ENCODE data around the gene ANKRD45. TPM values are rescaled to one million over a fixed set of nuclear protein-coding genes. Genes with fewer than 3 reads are reported as not detected.
"Not testable (repeated sequence)": the region's sequence is repeated elsewhere in the genome, so short reads cannot be mapped to it uniquely, and the experiment has no call there.

The ANKRD45 gene
- total and polyA plus RNA-seq, 2 donors, result 0.32 to 0.63 TPM

DNA sequence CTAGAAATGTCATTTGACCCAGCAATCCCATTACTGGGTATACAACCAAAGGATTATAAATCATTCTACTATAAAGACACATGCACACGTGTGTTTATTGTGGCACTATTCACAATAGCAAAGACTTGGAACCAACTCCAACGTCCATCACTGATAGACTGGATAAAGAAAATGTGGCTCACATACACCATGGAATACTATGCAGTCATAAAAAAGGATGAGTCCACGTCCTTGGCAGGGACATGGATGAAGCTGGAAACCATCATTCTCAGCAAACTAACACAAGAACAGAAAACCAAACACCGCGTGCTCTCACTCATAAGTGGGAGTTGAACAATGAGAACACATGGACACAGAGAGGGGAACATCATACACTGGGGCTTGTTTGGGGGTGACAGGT is 10.5 kb upstream of the ANKRD45 start:
- DNase-seq (ENCODE audit: extremely low spot score); H3K27ac ChIP-seq (ENCODE audit: low read depth); H3K4me3 ChIP-seq (ENCODE audit: low read depth, low read length); H3K36me3 ChIP-seq (ENCODE audit: insufficient read depth); H3K4me1 ChIP-seq (ENCODE audit: insufficient read depth): not testable (repeated sequence)
- 88% methylated on average over 5 of the region's 5 CpGs for WGBS

DNA sequence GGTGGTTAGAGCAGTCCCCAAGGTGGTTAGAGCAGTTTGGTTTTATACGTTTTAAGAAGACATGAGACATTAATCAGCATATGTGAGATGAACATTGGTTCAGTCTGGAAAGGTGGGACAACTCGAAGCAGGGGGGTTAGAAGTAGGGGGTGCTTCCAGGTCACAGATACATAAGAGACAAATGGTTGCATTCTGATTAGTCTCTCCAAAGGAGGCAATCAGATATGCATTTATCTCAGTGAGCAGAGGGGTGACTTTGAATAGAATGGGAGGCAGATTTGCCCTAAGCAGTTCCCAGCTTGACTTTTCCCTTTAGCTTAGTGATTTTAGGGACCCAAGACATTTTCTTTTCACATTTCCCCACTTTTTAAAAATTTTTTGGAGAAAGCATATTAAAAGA is 4.8 kb upstream of the ANKRD45 start:
- H3K36me3 ChIP-seq (ENCODE audit: insufficient read depth); DNase-seq (ENCODE audit: extremely low spot score); H3K27ac ChIP-seq (ENCODE audit: low read depth); H3K4me3 ChIP-seq (ENCODE audit: low read depth, low read length); H3K4me1 ChIP-seq (ENCODE audit: insufficient read depth): not testable (repeated sequence)
- WGBS, result 73% methylated on average over 2 of the region's 2 CpGs

- WGBS, result 91% methylated on average over 3 of the region's 3 CpGs
- no peaks in the 10 kb centered on the region for H3K4me1 ChIP-seq (ENCODE audit: insufficient read depth)
- no peak for DNase-seq (ENCODE audit: extremely low spot score)
- H3K27ac ChIP-seq (ENCODE audit: low read depth), result no peak overlapping the region
- H3K4me3 ChIP-seq (ENCODE audit: low read depth, low read length), result no peak overlapping the region
- no peaks in the 10 kb centered on the region for H3K36me3 ChIP-seq (ENCODE audit: insufficient read depth)
Observed at GRCh38 chr1:173666646-173667045, 3.0 kb downstream of the ANKRD45 start.

DNA sequence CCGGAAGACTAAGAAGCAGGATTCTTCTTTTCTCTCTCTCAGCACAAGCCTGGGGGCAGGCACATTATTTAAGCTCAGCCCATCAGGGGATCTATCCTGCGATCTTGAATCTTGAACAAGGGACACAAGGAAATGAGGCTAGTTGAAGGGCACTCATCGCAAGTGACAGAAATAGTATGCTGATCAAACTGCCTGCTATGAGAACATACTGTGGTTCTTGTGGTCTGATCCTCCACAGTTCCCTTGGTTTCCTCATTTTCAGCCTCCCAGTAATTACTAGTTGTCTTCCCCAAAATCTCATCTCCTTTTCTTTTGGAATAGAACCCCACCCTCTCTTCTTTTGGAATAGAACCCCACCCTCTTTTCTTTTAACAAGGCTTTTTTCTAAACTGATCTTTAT is 6.5 kb downstream of the ANKRD45 start:
- WGBS, result 85% methylated on average over 3 of the region's 3 CpGs
- no peak overlapping the region for H3K4me3 ChIP-seq (ENCODE audit: low read depth, low read length)
- H3K4me1 ChIP-seq (ENCODE audit: insufficient read depth), result no peaks in the 10 kb centered on the region
- H3K27ac ChIP-seq (ENCODE audit: low read depth), result no peak overlapping the region
- no peak for DNase-seq (ENCODE audit: extremely low spot score)
- H3K36me3 ChIP-seq (ENCODE audit: insufficient read depth), result no peaks in the 10 kb centered on the region

DNA sequence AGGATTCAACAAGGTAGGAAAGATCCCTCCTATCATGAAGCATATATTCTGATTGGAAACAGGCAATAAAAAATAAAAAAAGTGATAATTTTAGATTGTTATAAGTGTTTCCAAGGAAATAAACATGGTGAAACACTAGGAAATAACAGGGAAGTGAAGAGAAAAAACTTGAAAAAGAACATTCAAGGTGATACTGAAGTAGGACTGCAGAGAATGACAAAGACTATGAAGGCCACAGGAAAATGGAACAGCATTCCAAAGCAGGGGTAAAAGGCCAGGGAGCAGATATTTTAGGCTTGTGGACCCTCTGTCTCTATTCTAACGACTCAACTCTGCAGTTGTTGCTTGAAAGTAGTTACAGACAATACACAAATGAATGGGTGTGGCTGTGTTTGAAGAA is 7.9 kb downstream of the ANKRD45 start:
- H3K4me3 ChIP-seq (ENCODE audit: low read depth, low read length), result no peak overlapping the region
- no peak overlapping the region for H3K27ac ChIP-seq (ENCODE audit: low read depth)
- no peak for DNase-seq (ENCODE audit: extremely low spot score)
- H3K36me3 ChIP-seq (ENCODE audit: insufficient read depth), result no peaks in the 10 kb centered on the region
- WGBS, result 38% methylated on average over 1 of the region's 1 CpG
- H3K4me1 ChIP-seq (ENCODE audit: insufficient read depth), result no peaks in the 10 kb centered on the region

- no peak overlapping the region for H3K27ac ChIP-seq (ENCODE audit: low read depth)
- H3K4me1 ChIP-seq (ENCODE audit: insufficient read depth), result no peaks in the 10 kb centered on the region
- 74% methylated on average over 1 of the region's 1 CpG for WGBS
- H3K4me3 ChIP-seq (ENCODE audit: low read depth, low read length), result no peak overlapping the region
- DNase-seq (ENCODE audit: extremely low spot score), result no peak
- no peaks in the 10 kb centered on the region for H3K36me3 ChIP-seq (ENCODE audit: insufficient read depth)
Observed at GRCh38 chr1:173661271-173661670, 8.4 kb downstream of the ANKRD45 start.

- H3K36me3 ChIP-seq (ENCODE audit: insufficient read depth), result no peaks in the 10 kb centered on the region
- no peaks in the 10 kb centered on the region for H3K4me1 ChIP-seq (ENCODE audit: insufficient read depth)
- H3K4me3 ChIP-seq (ENCODE audit: low read depth, low read length), result no peak overlapping the region
- 81% methylated on average over 2 of the region's 2 CpGs for WGBS
- DNase-seq (ENCODE audit: extremely low spot score), result no peak
- no peak overlapping the region for H3K27ac ChIP-seq (ENCODE audit: low read depth)
Observed at GRCh38 chr1:173660306-173660705, 9.3 kb downstream of the ANKRD45 start.

DNA sequence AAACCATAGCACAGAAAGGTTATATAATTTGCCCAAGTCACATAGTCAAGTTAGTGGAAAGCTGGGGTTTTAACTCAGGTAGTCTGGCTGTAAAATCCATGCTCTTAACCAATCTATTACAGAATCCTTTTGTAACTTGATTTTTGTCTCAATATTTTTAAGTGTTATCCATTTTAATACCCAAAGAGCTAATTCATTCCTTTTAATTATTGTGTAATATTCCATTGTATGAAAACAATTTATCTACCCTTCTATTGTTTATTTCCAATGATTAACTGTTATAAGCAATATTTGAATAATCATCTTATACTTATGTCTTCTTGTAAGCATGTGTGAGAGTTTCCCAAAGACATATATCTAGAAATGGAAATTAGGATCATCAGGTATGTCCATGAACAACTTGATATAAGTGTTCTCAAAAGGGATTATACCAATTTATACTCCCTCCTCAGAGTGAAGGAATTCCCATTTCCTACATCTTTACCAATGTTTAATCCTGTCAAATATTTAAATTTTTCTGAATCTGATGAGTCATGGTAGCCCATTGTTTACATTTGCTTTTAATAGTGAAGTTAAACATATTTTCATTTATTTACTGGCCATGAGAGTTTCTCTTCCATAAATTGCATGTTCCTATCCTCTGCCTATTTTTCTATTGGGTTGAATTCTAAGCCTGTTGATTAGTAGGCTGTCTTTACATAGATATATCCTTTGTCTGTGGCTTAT is 20.6 kb downstream of the ANKRD45 start:
- no peaks in the 10 kb centered on the region for H3K4me1 ChIP-seq (ENCODE audit: insufficient read depth)
- no peak overlapping the region for H3K4me3 ChIP-seq (ENCODE audit: low read depth, low read length)
- DNase-seq (ENCODE audit: extremely low spot score), result no peak
- H3K36me3 ChIP-seq (ENCODE audit: insufficient read depth), result no peaks in the 10 kb centered on the region
- no peak overlapping the region for H3K27ac ChIP-seq (ENCODE audit: low read depth)

DNA sequence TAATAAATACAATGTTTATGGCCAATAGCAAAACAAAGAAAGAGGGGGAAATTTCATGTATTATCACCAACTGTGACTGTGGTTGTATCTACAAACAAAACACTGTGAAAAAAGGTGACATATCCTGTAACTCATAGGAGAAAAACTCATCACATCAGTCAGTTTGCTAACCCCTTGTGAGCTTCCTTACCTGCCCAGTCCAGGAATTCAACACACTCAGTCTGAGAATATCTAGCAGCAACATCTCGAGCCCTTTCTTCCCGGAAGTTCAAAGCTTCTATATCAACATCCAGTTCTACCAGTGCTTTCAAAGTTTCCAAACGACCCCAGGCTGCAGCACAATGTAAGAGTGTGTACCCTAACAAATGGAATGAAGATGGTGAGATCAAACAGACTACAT is 23.0 kb downstream of the ANKRD45 start:
- WGBS, result 64% methylated on average over 3 of the region's 3 CpGs
- no peak for DNase-seq (ENCODE audit: extremely low spot score)
- no peaks in the 10 kb centered on the region for H3K4me1 ChIP-seq (ENCODE audit: insufficient read depth)
- H3K27ac ChIP-seq (ENCODE audit: low read depth), result no peak overlapping the region
- no peak overlapping the region for H3K4me3 ChIP-seq (ENCODE audit: low read depth, low read length)
- no peaks in the 10 kb centered on the region for H3K36me3 ChIP-seq (ENCODE audit: insufficient read depth)

GRCh38 chr1:173642450-173643139 is 27.1 kb downstream of the ANKRD45 start:
- H3K4me3 ChIP-seq (ENCODE audit: low read depth, low read length); H3K27ac ChIP-seq (ENCODE audit: low read depth); H3K4me1 ChIP-seq (ENCODE audit: insufficient read depth); H3K36me3 ChIP-seq (ENCODE audit: insufficient read depth); DNase-seq (ENCODE audit: extremely low spot score): not testable (repeated sequence)
- 91% methylated on average over 4 of the region's 4 CpGs for WGBS

DNA sequence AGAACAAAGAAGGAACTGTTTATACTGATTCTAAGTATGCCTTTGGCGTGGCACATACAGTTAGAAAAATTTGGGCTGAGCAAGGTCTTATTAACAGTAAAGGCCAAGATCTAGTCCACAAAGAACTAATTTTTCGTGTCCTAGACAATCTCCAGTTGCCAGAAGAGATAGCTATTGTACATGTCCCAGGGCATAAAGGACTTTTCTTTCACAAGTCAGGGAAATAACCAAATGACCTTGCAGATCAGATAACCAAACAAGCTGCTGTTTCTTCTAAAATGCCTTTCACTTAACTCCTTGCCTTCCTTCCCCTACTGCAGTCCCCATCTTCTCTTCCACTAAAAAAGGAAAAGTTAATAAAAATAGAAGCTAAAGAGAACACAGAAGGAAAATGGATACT is 30.5 kb downstream of the ANKRD45 start:
- no peaks in the 10 kb centered on the region for H3K4me1 ChIP-seq (ENCODE audit: insufficient read depth)
- no peak for DNase-seq (ENCODE audit: extremely low spot score)
- H3K27ac ChIP-seq (ENCODE audit: low read depth), result no peak overlapping the region
- no peak overlapping the region for H3K4me3 ChIP-seq (ENCODE audit: low read depth, low read length)
- H3K36me3 ChIP-seq (ENCODE audit: insufficient read depth), result no peaks in the 10 kb centered on the region
- WGBS, result 17% methylated on average over 2 of the region's 2 CpGs

DNA sequence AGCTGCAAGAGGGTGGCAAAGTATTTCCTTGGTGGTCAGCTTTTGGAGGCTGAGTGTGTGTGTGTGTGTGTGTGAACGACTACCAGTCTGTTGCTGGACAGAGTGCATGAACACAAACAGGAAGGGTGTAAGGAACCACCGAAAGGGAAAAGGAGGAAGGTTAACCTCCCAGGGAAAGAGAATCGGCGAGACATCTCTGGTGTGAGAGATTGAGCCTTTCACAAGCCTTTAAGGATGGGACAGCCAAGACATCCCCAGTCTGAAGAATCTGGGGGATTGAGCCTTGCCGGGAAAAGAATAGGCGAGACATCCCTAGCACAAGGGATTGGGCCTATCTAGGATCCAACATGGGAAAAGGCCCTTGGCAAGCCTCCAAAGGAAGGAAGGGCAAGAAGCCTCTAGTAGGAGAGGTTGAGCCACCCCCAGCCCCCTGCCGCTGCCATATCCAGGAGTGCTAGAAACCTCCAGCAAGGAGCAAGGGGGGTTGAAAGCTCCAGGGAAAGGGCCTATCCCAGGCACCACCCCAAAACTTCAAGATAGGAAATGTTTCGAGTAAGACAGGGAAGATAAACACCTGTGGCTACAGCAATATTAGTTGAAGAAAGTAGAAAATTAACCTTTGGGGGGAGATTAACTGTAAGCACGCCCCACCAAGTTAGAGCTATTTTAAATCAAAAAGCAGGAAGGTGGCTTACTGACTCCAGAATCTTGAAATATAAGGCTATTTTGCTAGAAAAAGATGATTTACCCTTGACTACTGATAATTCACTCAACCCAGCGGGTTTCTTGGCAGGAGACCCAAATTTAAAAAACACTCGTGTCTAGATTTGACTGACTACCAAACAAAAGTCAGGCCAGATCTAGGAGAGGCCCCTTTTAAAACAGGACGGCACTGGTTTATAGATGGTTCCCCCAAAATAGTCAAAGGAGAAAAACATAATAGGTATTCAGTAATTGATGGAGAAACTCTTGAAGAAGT is 31.3 kb downstream of the ANKRD45 start:
- WGBS, result 76% methylated on average over 12 of the region's 12 CpGs
- Histone ChIP-seq H3K36me3 (ENCODE audit: insufficient read depth) (no peaks in the 10 kb centered on the region), H3K4me1 (ENCODE audit: insufficient read depth) (no peaks in the 10 kb centered on the region), H3K27ac (ENCODE audit: low read depth) (no peak overlapping the region), H3K4me3 (ENCODE audit: low read depth, low read length) (no peak overlapping the region)
- no peak for DNase-seq (ENCODE audit: extremely low spot score)

GRCh38 chr1:173637236-173638042 is 32.2 kb downstream of the ANKRD45 start:
- WGBS, result 92% methylated on average over 6 of the region's 6 CpGs
- not testable (repeated sequence) for H3K4me1 ChIP-seq (ENCODE audit: insufficient read depth); DNase-seq (ENCODE audit: extremely low spot score); H3K36me3 ChIP-seq (ENCODE audit: insufficient read depth); H3K27ac ChIP-seq (ENCODE audit: low read depth); H3K4me3 ChIP-seq (ENCODE audit: low read depth, low read length)
